Peyer's patch (tissue), 4 donors: ENCODE results near the gene DHPS. TPM values are rescaled to one million over a fixed set of nuclear protein-coding genes. Genes with fewer than 3 reads are reported as not detected.

Experiments used
- DNase-seq, 3 donors: peaks; one replicate each; pipeline ENCODE4 v3.0.0-alpha.2; 2017 to 2019
- H3K27ac ChIP-seq, 4 donors: fragments of 200-600 bp; sonication (generic); one replicate each; pipeline ENCODE4 v1.5.1; 2016 to 2019
- H3K27me3 ChIP-seq, 2 donors: fragments of 200-600 bp; sonication (generic); one replicate each; pipeline ENCODE4 v1.5.1; 2019
- H3K36me3 ChIP-seq, 3 donors: fragments of 200-600 bp; sonication (generic); one replicate each; pipeline ENCODE4 v1.5.1; 2016 to 2019
- H3K4me1 ChIP-seq, 4 donors: fragments of 200-600 bp; sonication (generic); one replicate each; pipeline ENCODE4 v1.5.1; 2016 to 2019
- H3K4me3 ChIP-seq, 4 donors: fragments of 200-600 bp; sonication (generic); 1 replicate in 3 of 4; 2 replicates in 1 of 4; pipeline ENCODE4 v1.5.1; 2016 to 2019; ENCODE audit warnings: mild to moderate bottlenecking in 1 of 4
- H3K9me3 ChIP-seq, 4 donors: fragments of 200-600 bp; sonication (generic); one replicate each; pipeline ENCODE4 v1.5.1; 2016 to 2019; ENCODE audit warnings: mild to moderate bottlenecking in 1 of 4
- POLR2A ChIP-seq, 2 donors: fragments of 450-650 bp; IDR thresholded peaks; one replicate each; pipeline ENCODE4 v1.5.1; 2017; ENCODE audit warnings: antibody characterized with exemption in 2 of 2, mild to moderate bottlenecking in 2 of 2, moderate library complexity in 2 of 2
- total RNA-seq, 4 donors: library from RNA; depleted of rRNA; stranded (reverse); fragments of >200 nt; gene quantifications; one replicate each; pipeline ENCODE4 v1.1.0, GENCODE V29; 2016
- TF ChIP-seq, protein P1 (sequence below), 6 experiments: fragments of 450-650 bp in 4 of 6; fragments of 200-600 bp in 2 of 6; sonication (generic) in 1 of 6; IDR thresholded peaks; one replicate each; pipeline ENCODE4 v1.5.1; 2017 to 2019; ENCODE audit warnings: antibody characterized with exemption in 6 of 6, mild to moderate bottlenecking in 3 of 6, moderate library complexity in 1 of 6

DHPS gene
- total RNA-seq, 4 donors from 2014 or later, result 76.4 to 215 (median 150) TPM

DNA sequence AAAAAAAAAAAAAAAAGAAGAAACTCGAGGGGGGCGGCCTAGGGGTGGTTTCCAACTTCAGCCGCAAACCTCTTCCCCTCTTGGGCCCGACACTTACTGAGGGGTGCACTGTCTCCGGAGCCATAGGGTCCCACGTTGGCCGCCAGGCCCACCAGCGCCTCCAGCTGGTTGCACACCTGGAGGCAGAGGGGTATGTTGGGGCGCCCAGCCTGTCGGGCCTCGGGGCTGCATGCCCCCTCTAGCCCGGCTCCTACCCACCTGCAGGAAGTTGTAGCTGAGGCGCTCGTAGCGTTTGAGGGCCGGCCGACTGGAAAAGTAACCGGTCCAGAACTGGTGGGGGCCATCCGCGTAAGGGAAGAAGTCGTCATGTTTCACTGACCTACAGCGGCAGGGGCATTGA, 23.7 kb downstream of the DHPS start:
- H3K4me1 ChIP-seq, result no peaks in the 10 kb centered on the region
- H3K36me3 ChIP-seq, result peaks cover 0 to 69% (median 0%) of the 10 kb centered on the region in 3 donors
- DNase-seq, result no peak
- H3K9me3 ChIP-seq, result no peaks in the 10 kb centered on the region
- H3K4me3 ChIP-seq, result no peak overlapping the region
- no peak overlapping the region for H3K27ac ChIP-seq
- H3K27me3 ChIP-seq, result no peaks in the 10 kb centered on the region
- TF ChIP-seq, protein P1, sequence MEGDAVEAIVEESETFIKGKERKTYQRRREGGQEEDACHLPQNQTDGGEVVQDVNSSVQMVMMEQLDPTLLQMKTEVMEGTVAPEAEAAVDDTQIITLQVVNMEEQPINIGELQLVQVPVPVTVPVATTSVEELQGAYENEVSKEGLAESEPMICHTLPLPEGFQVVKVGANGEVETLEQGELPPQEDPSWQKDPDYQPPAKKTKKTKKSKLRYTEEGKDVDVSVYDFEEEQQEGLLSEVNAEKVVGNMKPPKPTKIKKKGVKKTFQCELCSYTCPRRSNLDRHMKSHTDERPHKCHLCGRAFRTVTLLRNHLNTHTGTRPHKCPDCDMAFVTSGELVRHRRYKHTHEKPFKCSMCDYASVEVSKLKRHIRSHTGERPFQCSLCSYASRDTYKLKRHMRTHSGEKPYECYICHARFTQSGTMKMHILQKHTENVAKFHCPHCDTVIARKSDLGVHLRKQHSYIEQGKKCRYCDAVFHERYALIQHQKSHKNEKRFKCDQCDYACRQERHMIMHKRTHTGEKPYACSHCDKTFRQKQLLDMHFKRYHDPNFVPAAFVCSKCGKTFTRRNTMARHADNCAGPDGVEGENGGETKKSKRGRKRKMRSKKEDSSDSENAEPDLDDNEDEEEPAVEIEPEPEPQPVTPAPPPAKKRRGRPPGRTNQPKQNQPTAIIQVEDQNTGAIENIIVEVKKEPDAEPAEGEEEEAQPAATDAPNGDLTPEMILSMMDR (IDR thresholded peaks at IDR 0.05), result no peak
- TF ChIP-seq POLR2A (IDR thresholded peaks at IDR 0.05), result no peak

DNA sequence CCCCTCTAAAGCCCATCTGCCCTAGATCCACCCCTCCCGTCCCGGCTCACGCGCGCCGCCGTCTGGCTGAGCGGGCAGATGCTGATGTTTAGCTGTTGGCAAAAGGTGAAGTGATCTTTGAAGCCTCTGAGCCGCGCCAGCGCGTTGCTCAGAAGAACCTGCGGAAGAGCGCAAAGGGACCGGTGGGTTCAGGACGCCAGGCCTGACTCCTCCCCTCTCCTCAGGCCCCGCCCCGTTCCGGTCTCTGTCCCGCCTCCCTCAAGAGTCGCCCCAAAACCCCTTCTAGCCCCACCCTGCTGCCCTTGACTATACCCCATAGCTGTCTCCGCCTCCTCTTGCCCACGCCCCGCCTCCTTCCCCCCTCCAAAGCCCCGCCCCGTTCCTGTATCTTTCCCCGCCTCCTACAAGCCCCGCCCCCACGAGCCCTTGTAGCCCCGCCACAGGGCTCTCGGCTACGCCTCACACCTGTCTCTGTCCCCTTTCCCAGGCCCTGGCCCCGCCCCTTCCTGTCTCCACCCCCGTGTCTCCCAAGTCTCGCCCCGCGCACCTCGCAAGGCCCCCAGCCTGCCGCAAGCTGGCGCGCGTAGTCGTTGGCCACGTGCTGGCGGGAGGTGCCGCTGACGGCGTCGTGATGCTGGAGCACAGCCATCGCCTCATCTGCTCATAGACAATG, 24.6 kb downstream of the DHPS start:
- no peak overlapping the region for H3K4me3 ChIP-seq
- DNase-seq, result no peak
- TF ChIP-seq POLR2A (IDR thresholded peaks at IDR 0.05), result no peak
- TF ChIP-seq, protein P1 (IDR thresholded peaks at IDR 0.05), result no peak
- peaks cover 0 to 62% (median 0%) of the 10 kb centered on the region in 3 donors for H3K36me3 ChIP-seq
- H3K4me1 ChIP-seq, result no peaks in the 10 kb centered on the region
- H3K27me3 ChIP-seq, result no peaks in the 10 kb centered on the region
- H3K27ac ChIP-seq, result no peak overlapping the region
- H3K9me3 ChIP-seq, result no peaks in the 10 kb centered on the region

DNA sequence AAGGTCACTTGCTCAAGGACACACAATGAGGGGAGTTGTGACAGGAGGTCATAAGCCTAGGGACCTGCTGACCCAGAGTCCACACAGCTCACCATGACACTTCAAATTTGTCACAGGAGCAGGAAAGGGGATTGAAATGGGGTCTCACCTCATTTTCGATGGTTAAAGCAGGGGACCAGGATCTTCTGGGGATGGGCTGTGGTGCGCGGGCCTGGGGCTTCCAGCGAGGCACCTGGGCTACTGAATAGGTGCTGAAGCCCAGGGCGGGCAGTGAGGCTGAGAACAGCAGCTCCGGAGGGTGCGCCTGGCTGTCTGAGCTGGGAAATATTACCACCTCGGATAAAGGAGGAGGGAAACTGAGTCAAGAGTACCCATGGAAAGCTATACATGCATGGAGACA, 26.1 kb downstream of the DHPS start:
- DNase-seq, result no peak
- peaks cover 0 to 53% (median 0%) of the 10 kb centered on the region in 3 donors for H3K36me3 ChIP-seq
- no peak overlapping the region for H3K27ac ChIP-seq
- TF ChIP-seq POLR2A (IDR thresholded peaks at IDR 0.05), result no peak
- no peaks in the 10 kb centered on the region for H3K27me3 ChIP-seq
- no peak overlapping the region for H3K4me3 ChIP-seq
- no peaks in the 10 kb centered on the region for H3K9me3 ChIP-seq
- H3K4me1 ChIP-seq, result no peaks in the 10 kb centered on the region

DNA sequence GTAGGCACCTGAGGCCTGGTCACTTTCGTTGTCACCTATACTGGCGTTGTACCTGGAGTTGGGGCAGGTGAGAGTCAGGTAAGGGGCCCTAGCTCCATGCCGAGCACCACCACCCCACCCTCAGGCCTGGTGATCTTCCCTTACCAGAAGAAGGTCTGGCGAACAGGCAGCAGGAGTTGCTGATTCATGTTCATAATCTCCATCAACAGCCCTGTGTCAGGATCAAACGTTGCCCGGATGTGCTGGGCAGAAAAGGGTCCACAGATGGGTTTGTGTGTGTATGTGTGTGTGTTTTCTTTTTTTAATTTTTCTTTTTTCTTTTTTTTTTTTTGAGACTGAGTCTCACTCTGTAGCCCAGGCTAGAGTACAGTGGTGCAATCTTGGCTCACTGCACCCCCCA, 29.5 kb downstream of the DHPS start:
- no peak overlapping the region for H3K4me3 ChIP-seq
- no peak for DNase-seq
- H3K4me1 ChIP-seq, result peaks cover 0 to 13% (median 0%) of the 10 kb centered on the region in 4 donors
- H3K27ac ChIP-seq, result no peak overlapping the region
- no peaks in the 10 kb centered on the region for H3K9me3 ChIP-seq
- TF ChIP-seq, protein P1 (IDR thresholded peaks at IDR 0.05), result no peak
- no peak for TF ChIP-seq POLR2A (IDR thresholded peaks at IDR 0.05)
- H3K36me3 ChIP-seq, result peaks cover 0 to 32% (median 0%) of the 10 kb centered on the region in 3 donors
- H3K27me3 ChIP-seq, result no peaks in the 10 kb centered on the region

DNA sequence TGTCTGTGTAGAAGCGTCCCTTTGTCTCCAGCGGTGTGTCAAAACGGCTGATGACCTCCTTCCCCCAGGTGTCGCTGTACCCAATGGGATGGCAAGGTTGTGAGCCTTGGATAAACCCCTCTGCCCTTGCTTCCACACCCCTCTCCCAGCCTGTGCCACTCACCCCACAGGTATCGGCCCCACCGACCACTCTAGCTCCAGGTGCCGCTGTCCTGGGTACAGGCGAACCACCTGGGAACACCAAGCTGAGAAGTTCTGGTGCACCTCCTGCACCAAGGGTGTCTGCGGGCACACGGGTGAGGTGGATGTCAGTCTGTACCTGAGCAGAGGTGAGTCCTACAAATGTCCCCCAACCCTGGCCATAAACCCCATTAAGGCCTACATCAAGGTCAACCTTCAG, 31.7 kb downstream of the DHPS start:
- TF ChIP-seq, protein P1 (IDR thresholded peaks at IDR 0.05), result no peak
- no peak for TF ChIP-seq POLR2A (IDR thresholded peaks at IDR 0.05)
- DNase-seq, result peak in 1 of 3 donors; percentile 22

DNA sequence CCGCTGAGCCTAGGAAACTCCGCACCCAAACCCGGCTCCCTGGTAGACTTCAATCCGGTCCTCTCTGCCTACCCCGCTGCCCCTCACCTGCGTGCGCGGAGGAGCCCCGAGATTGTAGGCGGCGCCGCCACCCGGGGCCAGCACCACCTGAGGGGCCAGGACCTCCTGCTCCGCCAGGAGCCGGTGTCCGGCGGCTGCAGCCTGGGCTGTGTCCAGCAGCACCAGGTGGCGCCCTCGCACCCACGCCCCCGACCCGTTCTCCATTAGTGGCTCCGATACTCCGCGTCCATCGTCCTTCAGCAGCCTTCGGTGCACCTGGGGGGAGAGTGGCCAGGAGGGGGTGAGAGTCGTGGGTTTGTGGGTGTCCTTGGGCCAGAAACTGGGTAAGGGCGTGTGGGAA, 33.6 kb downstream of the DHPS start:
- H3K4me3 ChIP-seq, result peak overlapping the region in 3 of 4 donors; percentile 12 to 42 (median 42)
- DNase-seq, result no peak
- TF ChIP-seq POLR2A (IDR thresholded peaks at IDR 0.05), result no peak

More for the DNA sequence above, 31.7 kb downstream of the DHPS start:
- Histone ChIP-seq H3K9me3 (no peaks in the 10 kb centered on the region), H3K27me3 (no peaks in the 10 kb centered on the region), H3K36me3 (peaks cover 0 to 11% (median 0%) of the 10 kb centered on the region in 3 donors), H3K4me1 (peaks cover 0 to 14% (median 0%) of the 10 kb centered on the region in 4 donors), H3K27ac (no peak overlapping the region), H3K4me3 (no peak overlapping the region)

More for the DNA sequence above, 33.6 kb downstream of the DHPS start:
- peaks cover 0 to 9% (median 0%) of the 10 kb centered on the region in 3 donors for H3K36me3 ChIP-seq
- no peaks in the 10 kb centered on the region for H3K9me3 ChIP-seq
- H3K4me1 ChIP-seq, result peaks cover 0 to 14% (median 0%) of the 10 kb centered on the region in 4 donors
- no peaks in the 10 kb centered on the region for H3K27me3 ChIP-seq
- no peak overlapping the region for H3K27ac ChIP-seq
